Fibroblast of the aortic adventitia (primary cell): Measurements from ENCODE around the gene MAPK9. TPM values are rescaled to one million over a fixed set of nuclear protein-coding genes. Genes with fewer than 3 reads are reported as not detected.

Experiments
- DNase-seq: peaks from one replicate; pipeline ENCODE4 v3.0.0-alpha.2; 2010; ENCODE audit warnings: low read depth
- H3K4me3 ChIP-seq: 2 replicates; pipeline ENCODE4 v1.5.1; 2011; ENCODE audit warnings: low read depth, mild to moderate bottlenecking, control low read depth, low read length, moderate library complexity
- CTCF ChIP-seq: IDR thresholded peaks from 2 replicates; pipeline ENCODE4 v1.5.1; 2011; ENCODE audit warnings: mild to moderate bottlenecking, low read length, control low read depth, inconsistent platforms; ENCODE audit not compliant: insufficient read depth
- total RNA-seq: library from RNA; depleted of rRNA; stranded (reverse); fragments of >200 nt; gene quantifications from 2 replicates; pipeline ENCODE4 v1.2.3, GENCODE V29; 2012; ENCODE audit warnings: low replicate concordance

Gene MAPK9
- total RNA-seq, 1 donor: 33.4 TPM

GRCh38 chr5:180199390-180199789 is 92.5 kb downstream of the MAPK9 start:
- DNase-seq: no peak
- H3K4me3 ChIP-seq: no peak overlapping the region
- no peak for TF ChIP-seq CTCF

GRCh38 chr5:180198208-180198607 is 93.7 kb downstream of the MAPK9 start:
- DNase-seq: no peak
- no peak for TF ChIP-seq CTCF
- no peak overlapping the region for H3K4me3 ChIP-seq

- TF ChIP-seq CTCF: no peak
- DNase-seq: no peak
- H3K4me3 ChIP-seq: no peak overlapping the region
Measured at GRCh38 chr5:180197016-180197702, 94.7 kb downstream of the MAPK9 start.

- no peak for DNase-seq
- TF ChIP-seq CTCF: no peak
Measured at GRCh38 chr5:180194410-180195345, 97.2 kb downstream of the MAPK9 start.

GRCh38 chr5:180193749-180194375 is 98.0 kb downstream of the MAPK9 start:
- TF ChIP-seq CTCF: no peak
- no peak overlapping the region for H3K4me3 ChIP-seq
- DNase-seq: no peak

More at GRCh38 chr5:180194410-180195345, 97.2 kb downstream of the MAPK9 start:
- no peak overlapping the region for H3K4me3 ChIP-seq

- H3K4me3 ChIP-seq: no peak overlapping the region
- no peak for DNase-seq
- no peak for TF ChIP-seq CTCF
Measured at GRCh38 chr5:180191716-180192115, 100.2 kb downstream of the MAPK9 start.
